Neural crest cell (in vitro differentiated cells): ENCODE measurements around the gene TEAD1. TPM values are rescaled to one million over a fixed set of nuclear protein-coding genes. Genes with fewer than 3 reads are reported as not detected.

ENCODE experiments used
- DNase-seq: peaks from one replicate; pipeline ENCODE4 v3.0.0; 2021; ENCODE audit warnings: low read depth, mixed read lengths, low spot score
- H3K27ac Mint-ChIP-seq: one replicate; pipeline ENCODE4 v1.8.0; 2021; ENCODE audit warnings: mild to moderate bottlenecking, mixed read lengths; ENCODE audit not compliant: unreplicated experiment
- H3K27me3 Mint-ChIP-seq: 2 replicates; pipeline ENCODE4 v1.8.0; 2021; ENCODE audit warnings: low read depth, mild to moderate bottlenecking, mixed read lengths
- H3K36me3 Mint-ChIP-seq: 2 replicates; pipeline ENCODE4 v1.8.0; 2021; ENCODE audit warnings: low read depth, mild to moderate bottlenecking, mixed read lengths
- H3K4me1 Mint-ChIP-seq: 2 replicates; pipeline ENCODE4 v1.8.0; 2021; ENCODE audit warnings: mixed read lengths
- H3K4me3 Mint-ChIP-seq: one replicate; pipeline ENCODE4 v1.8.0; 2021; ENCODE audit warnings: mild to moderate bottlenecking, mixed read lengths
- H3K9me3 Mint-ChIP-seq: 2 replicates; pipeline ENCODE4 v1.8.0; 2021; ENCODE audit warnings: mixed read lengths
- CTCF ChIP-seq: fragments of 200-600 bp; sonication (generic); conservative IDR thresholded peaks from 2 replicates; pipeline ENCODE4 v1.5.0; 2021; ENCODE audit warnings: antibody characterized with exemption, mild to moderate bottlenecking
- total RNA-seq: library from RNA; stranded (reverse); gene quantifications from 2 replicates; pipeline ENCODE4 v1.2.1, GENCODE V29; 2021

Gene TEAD1
- total RNA-seq, 1 donor from 2014 or later = 84.1 TPM

GRCh38 chr11:12792590-12792989, 118.4 kb downstream of the TEAD1 start:
- Mint-ChIP-seq H3K9me3 (peaks cover 2% of the 10 kb centered on the region), H3K4me1 (peaks cover 23% of the 10 kb centered on the region), H3K27ac (no peak overlapping the region), H3K4me3 (no peak overlapping the region), H3K36me3 (peaks cover 5% of the 10 kb centered on the region), H3K27me3 (no peaks in the 10 kb centered on the region)
- no peak for TF ChIP-seq CTCF
- DNase-seq = no peak

GRCh38 chr11:12793065-12793464, 118.8 kb downstream of the TEAD1 start:
- peaks cover 6% of the 10 kb centered on the region for H3K36me3 Mint-ChIP-seq
- no peaks in the 10 kb centered on the region for H3K27me3 Mint-ChIP-seq
- TF ChIP-seq CTCF = no peak
- H3K4me1 Mint-ChIP-seq = peaks cover 23% of the 10 kb centered on the region
- H3K27ac Mint-ChIP-seq = no peak overlapping the region
- H3K4me3 Mint-ChIP-seq = no peak overlapping the region
- DNase-seq = no peak
- peaks cover 2% of the 10 kb centered on the region for H3K9me3 Mint-ChIP-seq

GRCh38 chr11:12793506-12793905, 119.3 kb downstream of the TEAD1 start:
- peaks cover 8% of the 10 kb centered on the region for H3K36me3 Mint-ChIP-seq
- no peaks in the 10 kb centered on the region for H3K27me3 Mint-ChIP-seq
- DNase-seq = no peak
- H3K27ac Mint-ChIP-seq = no peak overlapping the region
- no peak for TF ChIP-seq CTCF
- H3K9me3 Mint-ChIP-seq = peaks cover 2% of the 10 kb centered on the region
- H3K4me3 Mint-ChIP-seq = no peak overlapping the region
- H3K4me1 Mint-ChIP-seq = peaks cover 23% of the 10 kb centered on the region

GRCh38 chr11:12794576-12795230, 120.5 kb downstream of the TEAD1 start:
- H3K36me3 Mint-ChIP-seq = peaks cover 8% of the 10 kb centered on the region
- no peak overlapping the region for H3K4me3 Mint-ChIP-seq
- peaks cover 2% of the 10 kb centered on the region for H3K9me3 Mint-ChIP-seq
- H3K4me1 Mint-ChIP-seq = peaks cover 29% of the 10 kb centered on the region
- TF ChIP-seq CTCF = no peak
- DNase-seq = no peak
- H3K27me3 Mint-ChIP-seq = no peaks in the 10 kb centered on the region
- H3K27ac Mint-ChIP-seq = no peak overlapping the region

GRCh38 chr11:12797996-12798395, 123.8 kb downstream of the TEAD1 start:
- H3K36me3 Mint-ChIP-seq = peaks cover 8% of the 10 kb centered on the region
- peaks cover 59% of the 10 kb centered on the region for H3K4me1 Mint-ChIP-seq

More at GRCh38 chr11:12797996-12798395, 123.8 kb downstream of the TEAD1 start:
- Mint-ChIP-seq H3K4me3 (no peak overlapping the region), H3K9me3 (peaks cover 2% of the 10 kb centered on the region), H3K27ac (no peak overlapping the region), H3K27me3 (no peaks in the 10 kb centered on the region)
- TF ChIP-seq CTCF = no peak
- DNase-seq = no peak
